ENCODE results near the gene ZFYVE28. TPM values are rescaled to one million over a fixed set of nuclear protein-coding genes. Genes with fewer than 3 reads are reported as not detected.

Gene ZFYVE28
- total and polyA plus RNA-seq, 2 of the 8 experiments (the other 6 are each of a cell fraction or from before 2014, with no cell fraction given) = 1.7 to 4.9 TPM

DNA sequence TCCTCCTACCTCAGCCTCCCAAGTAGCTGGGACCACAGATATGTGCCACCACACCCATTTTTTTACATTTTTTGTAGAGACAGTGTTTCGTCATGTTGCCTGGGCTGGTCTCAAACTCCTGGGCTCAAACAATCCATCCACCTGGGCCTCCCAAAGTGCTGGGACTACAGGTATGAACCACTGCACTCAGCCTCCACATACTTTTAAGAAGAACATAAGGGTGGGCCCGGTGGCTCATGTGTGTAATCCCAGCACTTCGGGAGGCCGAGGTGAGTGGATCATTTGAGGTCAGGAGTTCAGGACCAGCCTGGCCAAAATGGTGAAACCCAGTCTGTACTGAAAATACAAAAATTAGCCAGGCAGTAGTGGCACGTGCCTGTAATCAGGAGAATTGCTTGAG, 105.1 kb downstream of the ZFYVE28 start:
- H3K4ac ChIP-seq (replicated peaks; ENCODE audit: insufficient read length, low read depth, low read length) = no peak overlapping the region
- no peak overlapping the region for H2BK12ac ChIP-seq (ENCODE audit: low read depth, low read length)
- no peak overlapping the region for H3K27ac ChIP-seq (ENCODE audit: low read depth, low read length)
- H3K14ac ChIP-seq (ENCODE audit: insufficient read length) = no peak overlapping the region
- no peaks in the 10 kb centered on the region for H3K79me1 ChIP-seq (ENCODE audit: low read depth, low read length)
- DNase-seq (ENCODE audit: low read depth in 1 of 2, low spot score in 2 of 2) = no peak
- H2BK120ac ChIP-seq (replicated peaks; ENCODE audit: low read depth, low read length) = no peak overlapping the region
- no peak overlapping the region for H3K9ac ChIP-seq (replicated peaks in 1 of 4; ENCODE audit: extremely low read depth in 1 of 4, low read depth in 3 of 4, low read length in 3 of 4)
- no peak overlapping the region for H2AK5ac ChIP-seq (ENCODE audit: low read depth, low read length)
- H3K23ac ChIP-seq (ENCODE audit: insufficient read length) = no peak overlapping the region
- no peak overlapping the region for H4K91ac ChIP-seq (replicated peaks; ENCODE audit: insufficient read length, low read length)
- no peak overlapping the region for H3K18ac ChIP-seq (ENCODE audit: extremely low read depth, low read length)
- no peak overlapping the region for H3K4me2 ChIP-seq (ENCODE audit: insufficient read depth in 1 of 2, low read depth in 2 of 2, low read length in 2 of 2)
- POLR2A ChIA-PET (ENCODE audit: partially characterized antibody) = no interaction called here
- no peaks in the 10 kb centered on the region for H4K20me1 ChIP-seq (replicated peaks in 1 of 2; ENCODE audit: control insufficient read depth in 1 of 2, insufficient read depth in 2 of 2, low read length in 2 of 2)
- H2AFZ ChIP-seq (ENCODE audit: low read length) = no peak overlapping the region
- H2BK15ac ChIP-seq (ENCODE audit: low read length) = no peak overlapping the region
- no peaks in the 10 kb centered on the region; a peak in 1 of 4 replicates for H3K9me3 ChIP-seq (ENCODE audit: insufficient read depth in 2 of 2, low read depth in 1 of 2, low read length in 1 of 2)
- CTCF ChIA-PET (ENCODE audit: partially characterized antibody) = interaction anchor here (1.0 kb wide), 1 partner anchor 89 kb away, joined by 3 read pairs; no protein-coding TSS in a partner anchor
- 71% methylated on average over 5 of the region's 5 CpGs; no CpG with 5 or more reads in 1 of the 2 experiments for WGBS, 2 experiments (ENCODE audit: extremely low coverage in 1 of 2, insufficient coverage in 1 of 2, insufficient read length in 1 of 2, insufficient replicate concordance in 2 of 2, low coverage in 1 of 2, low lambda C conversion rate in 2 of 2, missing lambda C conversion rate in 1 of 2)
- no peak for FAIRE-seq
- H3K23me2 ChIP-seq (ENCODE audit: low read depth, low read length) = no peaks in the 10 kb centered on the region
- H3K36me3 ChIP-seq (ENCODE audit: control insufficient read depth in 2 of 4, insufficient read depth in 4 of 4, low read length in 3 of 4) = no peaks in the 10 kb centered on the region
- no peak overlapping the region for H4K5ac ChIP-seq (ENCODE audit: insufficient read length, low read depth, low read length)
- H2BK20ac ChIP-seq (ENCODE audit: low read length) = no peak overlapping the region
- no peaks in the 10 kb centered on the region for H3K79me2 ChIP-seq (ENCODE audit: control insufficient read depth in 1 of 2, insufficient read depth in 2 of 2, low read length in 2 of 2)
- no peak overlapping the region for H3K56ac ChIP-seq (replicated peaks; ENCODE audit: insufficient read length, low read depth, low read length)
- H3K4me3 ChIP-seq (ENCODE audit: extremely low read depth in 1 of 4, insufficient read depth in 2 of 4, low read depth in 3 of 4, low read length in 4 of 4) = no peak overlapping the region
- no peaks in the 10 kb centered on the region for H3K27me3 ChIP-seq (replicated peaks in 1 of 4; ENCODE audit: control insufficient read depth in 3 of 4, extremely low read depth in 1 of 4, insufficient read depth in 3 of 4, low read length in 3 of 4)
- H2BK5ac ChIP-seq (ENCODE audit: low read depth, low read length) = no peak overlapping the region
- no peak for TF ChIP-seq KDM1A (IDR thresholded peaks at IDR 0.05; ENCODE audit: borderline replicate concordance, low read length)
- no peak for TF ChIP-seq NANOG (IDR thresholded peaks at IDR 0.05; ENCODE audit: insufficient read depth, low read depth, low read length, poor library complexity, severe bottlenecking)
- TF ChIP-seq USF2 (IDR thresholded peaks at IDR 0.05; ENCODE audit: low read length) = no peak
- no peak for TF ChIP-seq RXRA (IDR thresholded peaks at IDR 0.05; ENCODE audit: insufficient read depth, low read depth, low read length)
- TF ChIP-seq TBP (IDR thresholded peaks at IDR 0.05; ENCODE audit: low read depth, low read length) = no peak
- no peak overlapping the region for H4K8ac ChIP-seq (ENCODE audit: extremely low read depth, insufficient read depth, low read length)
- H3K4me1 ChIP-seq (replicated peaks in 1 of 4; ENCODE audit: control insufficient read depth in 3 of 4, insufficient read depth in 4 of 4, low read length in 3 of 4) = no peaks in the 10 kb centered on the region; a peak in 1 of 7 replicates

Measured in H1 (cell line).